Measurements from ENCODE around the gene BLID.

The BLID gene

GRCh38 chr11:122138744-122139594 is 23.0 kb upstream of the BLID start:
- no peak for DNase-seq

GRCh38 chr11:122137078-122137793 is 21.2 kb upstream of the BLID start:
- no peak for DNase-seq

GRCh38 chr11:122131126-122131525 is 15.1 kb upstream of the BLID start:
- DNase-seq, result no peak

- DNase-seq, result no peak
Measured at GRCh38 chr11:122128146-122128545, 12.1 kb upstream of the BLID start.

DNA sequence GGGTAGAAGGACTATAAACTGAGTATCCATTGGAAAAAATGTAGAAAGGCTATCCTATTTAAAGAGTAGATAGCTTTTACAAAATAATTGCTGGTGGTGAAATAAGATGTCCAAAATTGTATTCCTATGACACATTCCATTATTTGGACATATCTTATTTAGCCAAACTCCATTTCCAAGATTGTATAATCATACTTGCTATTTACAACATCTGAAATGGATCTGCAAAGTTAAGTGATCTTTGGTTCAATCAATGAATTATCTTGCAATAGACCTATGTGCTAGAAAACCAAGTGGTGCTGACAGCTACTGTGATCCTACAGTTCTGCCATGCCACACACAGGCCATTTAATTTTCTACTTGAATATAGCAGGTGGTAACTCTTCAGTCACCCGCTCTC is 11.0 kb upstream of the BLID start:
- no peak for DNase-seq

GRCh38 chr11:122126024-122126688 is 10.1 kb upstream of the BLID start:
- no peak for DNase-seq

DNA sequence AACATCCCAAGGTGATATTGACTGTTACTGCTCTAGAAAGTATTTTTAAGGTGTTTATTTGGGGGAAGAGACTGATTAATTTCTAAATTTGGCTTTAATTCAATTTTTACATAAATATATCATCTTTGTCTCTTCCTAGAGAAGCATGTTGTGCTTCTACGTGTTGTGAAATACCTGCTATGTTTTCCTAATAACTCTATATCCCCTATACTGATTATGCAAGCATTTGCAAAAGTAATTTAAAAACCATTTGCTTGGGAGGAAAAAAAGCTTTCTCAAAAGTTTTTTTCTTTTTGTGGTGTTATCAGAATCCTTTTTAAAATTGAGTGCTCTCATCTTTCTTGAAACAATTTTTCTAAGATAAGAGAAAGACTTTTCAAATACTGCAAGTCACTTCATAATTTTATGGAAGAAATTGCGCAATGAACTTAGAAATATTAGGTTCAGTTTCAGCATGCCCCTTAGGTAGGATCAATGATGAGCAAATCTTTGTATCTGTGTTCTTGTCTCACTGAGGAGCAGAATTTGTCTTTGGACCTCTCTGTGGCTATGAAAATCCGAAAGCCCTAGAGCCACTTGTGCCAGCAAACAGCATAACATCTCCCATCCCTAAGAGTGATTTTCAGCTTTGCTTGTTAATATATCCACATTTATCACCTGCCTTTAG is 7.4 kb upstream of the BLID start:
- DNase-seq, result no peak

GRCh38 chr11:122122179-122122578 is 6.2 kb upstream of the BLID start:
- no peak for DNase-seq

DNA sequence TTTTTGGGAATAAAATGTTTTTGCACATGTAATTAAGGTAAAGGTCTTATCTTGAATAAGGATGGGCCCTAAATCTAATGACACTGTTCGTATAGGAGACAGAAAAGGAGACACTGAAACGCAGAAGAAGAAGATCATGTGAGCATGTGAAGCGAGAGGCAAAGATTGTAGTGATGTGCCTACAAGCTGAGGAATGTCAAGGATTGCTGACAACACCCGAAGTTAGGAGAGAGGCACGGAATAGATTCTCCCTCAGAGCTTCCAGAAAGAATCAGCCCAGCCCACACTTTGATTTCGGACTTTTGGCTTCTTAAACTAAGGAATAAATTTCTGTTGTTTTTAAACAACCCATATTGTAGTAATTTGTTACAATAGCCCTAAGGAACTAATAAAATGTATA is 4.1 kb upstream of the BLID start:
- DNase-seq, result no peak

GRCh38 chr11:122116591-122116990 is 576 bp upstream of the BLID start:
- no peak for DNase-seq

GRCh38 chr11:122114976-122115375 is 1.0 kb downstream of the BLID start:
- no peak for DNase-seq

DNA sequence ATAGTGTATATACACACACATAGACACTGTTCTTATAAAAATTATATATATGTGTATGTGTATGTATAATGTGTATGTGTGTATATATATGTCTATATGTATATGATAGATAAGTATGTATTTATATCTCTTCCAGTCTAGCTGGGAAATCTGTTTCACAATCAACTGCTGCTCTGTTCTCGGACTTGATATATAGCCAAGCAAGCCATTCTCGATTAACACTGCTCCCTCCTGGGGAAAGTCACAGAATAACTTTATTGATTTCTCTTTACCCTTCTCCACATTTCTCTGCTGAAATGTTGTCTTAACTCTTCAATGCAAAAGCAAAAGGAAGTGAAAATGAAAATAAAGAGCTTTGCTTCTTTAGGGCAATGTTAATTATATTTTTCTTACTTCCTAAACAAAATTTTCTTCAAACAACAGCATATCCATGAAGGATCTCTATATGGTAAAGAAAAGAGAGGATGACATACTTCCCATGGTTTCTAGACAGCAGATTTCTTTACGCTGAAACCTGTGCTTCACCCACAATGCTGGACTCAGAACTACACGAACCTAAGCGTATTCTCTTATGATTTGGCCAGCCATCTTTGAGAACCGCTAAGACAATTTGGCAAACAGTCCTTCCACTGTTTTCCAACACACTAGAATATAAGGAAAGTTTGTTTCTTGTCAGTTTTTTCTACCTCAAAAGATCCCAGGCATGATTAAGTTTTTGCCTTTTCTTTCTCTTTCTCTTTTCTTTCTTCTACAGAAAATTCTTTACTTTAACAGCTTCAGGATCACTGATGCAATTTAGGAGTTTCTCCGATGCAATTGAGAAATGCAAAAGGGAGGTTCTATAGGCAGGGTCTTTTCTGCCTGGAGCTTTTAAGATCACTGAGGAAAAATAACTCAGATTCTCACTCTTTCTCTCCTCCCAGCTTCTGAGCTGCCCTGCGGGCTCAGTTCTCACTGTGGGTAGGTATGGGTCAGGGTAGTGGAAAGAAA is 1.9 kb downstream of the BLID start:
- DNase-seq, result no peak

GRCh38 chr11:122112470-122113365 is 3.3 kb downstream of the BLID start:
- no peak for DNase-seq

- no peak for DNase-seq
Measured at GRCh38 chr11:122109932-122110331, 6.1 kb downstream of the BLID start.

DNA sequence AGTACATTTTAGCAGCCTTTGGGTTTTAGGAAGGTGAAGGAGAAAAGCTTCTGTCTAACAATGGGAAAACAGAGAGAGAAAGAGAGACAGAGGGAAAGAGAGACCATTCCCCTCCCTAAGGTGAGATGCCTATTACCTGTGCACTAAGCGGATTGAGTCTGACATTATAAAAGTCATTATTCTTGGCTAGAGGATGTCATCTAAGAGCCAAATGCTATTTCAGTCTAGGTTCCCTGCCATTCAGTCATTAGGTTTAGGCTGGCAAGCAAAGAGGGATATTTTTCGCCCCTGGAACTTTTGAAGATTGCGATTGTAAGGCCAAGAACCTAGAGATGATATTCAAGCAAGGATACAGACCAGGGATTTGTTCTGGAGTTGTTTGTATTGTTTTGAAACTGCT is 7.2 kb downstream of the BLID start:
- no peak for DNase-seq

GRCh38 chr11:122108192-122108799 is 7.7 kb downstream of the BLID start:
- DNase-seq, result no peak

GRCh38 chr11:122107566-122107965 is 8.4 kb downstream of the BLID start:
- DNase-seq, result no peak

DNA sequence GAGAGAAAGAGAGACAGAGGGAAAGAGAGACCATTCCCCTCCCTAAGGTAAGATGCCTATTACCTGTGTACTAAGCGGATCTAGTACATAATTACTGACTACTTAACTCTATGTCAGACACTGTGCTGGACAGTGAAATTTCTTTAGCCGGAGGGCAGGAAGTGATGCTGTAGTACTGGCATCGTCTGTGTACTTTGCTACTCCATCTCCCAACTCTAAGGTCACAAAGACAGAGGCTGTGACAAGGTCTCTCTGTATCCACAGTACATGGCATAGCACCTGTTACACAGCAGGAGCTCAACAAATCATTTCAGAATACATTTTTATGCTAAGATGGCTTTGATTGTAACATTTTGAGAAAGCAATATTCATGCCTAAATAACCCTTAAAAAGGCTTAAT is 9.0 kb downstream of the BLID start:
- no peak for DNase-seq

DNA sequence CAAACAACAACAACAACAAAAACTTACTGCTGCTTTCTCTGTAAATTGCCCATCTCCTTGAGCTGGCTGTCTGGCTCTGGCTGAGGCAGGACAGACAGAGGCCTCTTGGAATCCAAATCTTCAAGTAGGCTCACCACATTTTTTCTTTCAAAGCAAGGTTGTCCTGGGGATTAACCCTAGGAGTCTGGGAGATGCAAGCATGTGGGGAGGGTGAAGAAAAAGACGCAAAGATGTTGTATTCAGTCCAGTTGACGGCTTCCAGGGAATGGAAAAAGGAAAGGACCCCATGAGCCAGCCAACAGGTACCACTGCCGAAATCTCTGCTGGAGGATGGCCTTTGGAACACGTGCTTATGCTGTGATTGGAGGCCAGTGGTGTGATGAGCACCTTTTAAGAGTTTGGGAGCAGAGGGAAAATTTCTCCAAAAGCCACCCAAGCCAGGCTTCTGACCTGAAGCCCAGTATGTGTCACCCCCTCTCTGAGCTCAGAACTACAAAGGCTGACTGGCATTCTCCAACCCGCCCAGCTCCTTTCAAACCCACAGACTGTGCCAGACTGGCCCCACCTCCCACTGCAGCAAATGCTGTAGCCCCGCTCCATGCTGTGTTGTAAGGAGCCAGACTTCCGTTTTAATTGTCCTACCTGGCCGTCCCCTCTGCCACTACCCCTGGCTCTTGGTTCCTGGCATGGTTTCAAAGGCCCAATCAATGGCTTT is 10.8 kb downstream of the BLID start:
- DNase-seq, result no peak

DNA sequence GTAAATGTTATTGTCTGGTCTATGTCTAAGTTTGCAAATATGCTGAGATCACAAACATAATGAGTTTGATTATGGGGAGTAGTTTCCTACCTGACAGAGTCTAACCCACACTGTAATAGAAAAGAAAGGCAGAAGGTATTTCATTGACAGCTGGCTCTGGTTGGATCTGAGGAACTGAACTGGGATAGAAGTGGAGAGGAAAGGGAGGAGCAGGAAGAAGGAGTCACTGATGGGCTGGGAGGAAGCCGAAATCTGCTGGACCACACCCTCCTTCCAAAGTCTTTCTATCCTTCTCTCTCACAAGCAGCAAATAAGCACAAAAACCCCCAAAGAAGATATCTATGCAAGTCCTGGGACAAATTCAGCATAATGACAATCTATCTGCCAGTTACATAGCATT is 11.7 kb downstream of the BLID start:
- no peak for DNase-seq

Data from activated CD4-positive, alpha-beta T cell treated with anti-CD3 and anti-CD28 coated beads for 1 hour (primary cell).